ENCODE data around the gene B9D2. TPM values are rescaled to one million over a fixed set of nuclear protein-coding genes. Genes with fewer than 3 reads are reported as not detected.
"Not testable (repeated sequence)": the region's sequence is repeated elsewhere in the genome, so short reads cannot be mapped to it uniquely, and the experiment has no call there.

The B9D2 gene
- total RNA-seq, 1 experiment from 2014 or later = 3.3 TPM

GRCh38 chr19:41399525-41399924 lies 35.6 kb upstream of the B9D2 start:
- Histone ChIP-seq H3K4me1 (replicated peaks) (peaks cover 6% of the 10 kb centered on the region), H3K27me3 (replicated peaks) (no peaks in the 10 kb centered on the region), H3K27ac (no peak overlapping the region), H3K4me3 (no peak overlapping the region), H3K9me3 (replicated peaks) (no peaks in the 10 kb centered on the region), H3K36me3 (no peaks in the 10 kb centered on the region)
- no peak for DNase-seq (ENCODE audit: low read depth in 1 of 2, low spot score in 2 of 2)

DNA sequence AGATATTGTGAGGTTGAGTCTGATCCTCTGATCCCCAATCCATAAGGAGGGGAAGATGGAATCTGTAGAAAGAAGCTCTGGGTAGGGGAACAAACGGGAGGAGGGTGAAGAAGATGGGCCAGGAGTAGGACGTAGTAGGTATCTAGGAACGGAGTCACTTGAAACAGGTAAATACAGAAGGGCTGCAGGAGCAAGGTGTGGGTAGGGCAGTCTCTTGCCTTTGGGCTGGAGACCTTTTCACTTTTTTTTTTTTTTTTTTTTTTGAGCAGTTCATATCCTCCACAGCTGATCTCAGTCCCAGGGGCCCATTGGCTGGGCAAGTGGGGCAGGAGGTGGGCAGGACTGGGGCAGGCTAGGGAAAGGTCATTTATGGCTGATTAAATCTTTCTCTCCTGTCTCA lies 35.1 kb upstream of the B9D2 start:
- DNase-seq (ENCODE audit: low read depth in 1 of 2, low spot score in 2 of 2) = no peak
- H3K4me3 ChIP-seq = no peak overlapping the region; the same call in 1 of the 2 replicates
- no peaks in the 10 kb centered on the region for H3K36me3 ChIP-seq
- H3K4me1 ChIP-seq (replicated peaks) = peaks cover 6% of the 10 kb centered on the region
- no peaks in the 10 kb centered on the region for H3K9me3 ChIP-seq (replicated peaks)
- H3K27ac ChIP-seq = no peak overlapping the region
- no peaks in the 10 kb centered on the region for H3K27me3 ChIP-seq (replicated peaks)

DNA sequence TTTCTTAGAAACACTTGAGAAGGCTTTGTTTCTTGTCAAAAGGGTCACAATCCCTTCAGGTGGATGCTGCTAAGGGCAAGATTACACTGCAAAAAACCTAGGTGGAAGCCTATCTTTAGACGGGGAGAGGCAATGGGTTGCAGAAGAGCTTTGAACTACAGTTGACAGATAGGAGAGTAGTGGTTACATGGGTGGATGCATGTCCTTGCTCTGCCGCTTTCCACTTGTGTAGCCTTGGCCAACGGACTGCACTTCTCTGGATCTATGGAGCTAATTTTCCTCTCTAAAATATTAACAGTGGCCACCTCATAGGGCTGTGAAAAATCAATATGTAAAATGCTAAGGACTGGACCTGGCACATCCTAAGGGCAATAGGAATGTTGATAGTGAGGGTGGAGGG lies 34.6 kb upstream of the B9D2 start:
- Histone ChIP-seq H3K36me3 (no peaks in the 10 kb centered on the region), H3K27ac (no peak overlapping the region), H3K4me1 (replicated peaks) (peaks cover 6% of the 10 kb centered on the region), H3K9me3 (replicated peaks) (no peaks in the 10 kb centered on the region), H3K4me3 (peak overlapping the region; percentile 62), H3K27me3 (replicated peaks) (no peaks in the 10 kb centered on the region)
- no peak for DNase-seq (ENCODE audit: low read depth in 1 of 2, low spot score in 2 of 2)

DNA sequence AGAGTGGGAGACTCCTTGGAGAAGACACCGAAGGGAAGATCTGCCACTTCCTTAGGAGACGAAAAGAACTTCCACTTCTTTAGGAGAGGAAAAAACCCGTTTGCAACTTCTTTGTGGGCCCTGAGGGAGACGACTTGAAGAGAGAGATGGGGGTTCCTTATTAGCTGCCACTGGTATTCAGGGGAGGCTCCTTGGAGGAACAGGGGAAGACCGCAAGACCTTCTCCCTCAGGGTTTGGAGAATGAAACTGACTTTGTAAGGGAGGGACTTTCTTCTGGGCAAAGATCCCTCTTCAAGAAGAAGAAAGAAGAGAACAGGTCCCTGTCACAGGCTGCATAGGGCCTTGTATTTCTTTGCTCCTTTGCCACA lies 34.1 kb upstream of the B9D2 start:
- no peak for DNase-seq (ENCODE audit: low read depth in 1 of 2, low spot score in 2 of 2)
- no peaks in the 10 kb centered on the region for H3K27me3 ChIP-seq (replicated peaks)
- H3K36me3 ChIP-seq = no peaks in the 10 kb centered on the region

GRCh38 chr19:41397086-41398049 lies 33.4 kb upstream of the B9D2 start, which contains the start of the genes BCKDHA and EXOSC5:
Gene BCKDHA, plus strand, starts transcription at chr19:41397818. Its CDS starts 10 bp downstream, at chr19:41397828.
Gene EXOSC5, minus strand, starts transcription at chr19:41397359. Its CDS starts 31 bp downstream, at chr19:41397328.
- H3K27ac ChIP-seq = peak within 1 kb of the TSS; percentile 92
- H3K9me3 ChIP-seq (replicated peaks) = no peaks in the 10 kb centered on the region
- peak within 1 kb of the TSS; percentile 62 for H3K4me3 ChIP-seq
- H3K4me1 ChIP-seq (replicated peaks) = peaks cover 6% of the 10 kb centered on the region
- no peaks in the 10 kb centered on the region for H3K36me3 ChIP-seq
- H3K27me3 ChIP-seq (replicated peaks) = no peaks in the 10 kb centered on the region
- peak; percentile 100 for DNase-seq (ENCODE audit: low read depth in 1 of 2, low spot score in 2 of 2)

More for the DNA sequence above, 34.1 kb upstream of the B9D2 start:
- peaks cover 6% of the 10 kb centered on the region for H3K4me1 ChIP-seq (replicated peaks)
- no peaks in the 10 kb centered on the region for H3K9me3 ChIP-seq (replicated peaks)
- H3K27ac ChIP-seq = peak overlapping the region; percentile 92
- H3K4me3 ChIP-seq = peak overlapping the region; percentile 62

DNA sequence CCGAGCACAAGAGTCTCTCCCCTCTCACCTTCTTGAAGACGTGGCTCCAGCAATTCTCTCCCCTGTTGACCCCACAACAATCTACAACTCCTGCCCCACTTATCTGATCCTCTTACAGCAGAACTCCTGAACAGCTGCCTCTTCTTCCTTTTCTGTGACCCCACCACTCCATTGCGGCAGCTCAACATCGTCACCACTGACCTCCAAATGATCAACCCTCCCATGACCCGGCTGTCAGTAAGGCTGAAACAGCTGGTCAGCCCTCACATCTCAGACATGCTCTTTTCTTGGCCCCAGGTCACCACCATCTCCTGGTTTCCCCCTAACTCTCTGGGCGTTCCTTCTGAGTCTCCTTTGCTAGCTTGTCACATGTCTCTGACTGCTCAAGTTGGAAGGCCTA lies 31.4 kb upstream of the B9D2 start:
- Histone ChIP-seq H3K27ac (no peak overlapping the region), H3K9me3 (replicated peaks) (no peaks in the 10 kb centered on the region), H3K4me1 (replicated peaks) (peaks cover 6% of the 10 kb centered on the region), H3K36me3 (peaks cover 17% of the 10 kb centered on the region), H3K27me3 (replicated peaks) (no peaks in the 10 kb centered on the region), H3K4me3 (no peak overlapping the region)
- no peak for DNase-seq (ENCODE audit: low read depth in 1 of 2, low spot score in 2 of 2)

- H3K4me3 ChIP-seq = no peak overlapping the region
- H3K36me3 ChIP-seq = peaks cover 33% of the 10 kb centered on the region
- no peaks in the 10 kb centered on the region for H3K27me3 ChIP-seq (replicated peaks)
- DNase-seq (ENCODE audit: low read depth in 1 of 2, low spot score in 2 of 2) = no peak
- no peaks in the 10 kb centered on the region for H3K4me1 ChIP-seq (replicated peaks)
- H3K27ac ChIP-seq = no peak overlapping the region
- H3K9me3 ChIP-seq (replicated peaks) = no peaks in the 10 kb centered on the region
Observed at GRCh38 chr19:41392775-41393174, 28.8 kb upstream of the B9D2 start.

- Histone ChIP-seq H3K36me3 (peaks cover 33% of the 10 kb centered on the region), H3K27ac (no peak overlapping the region), H3K4me1 (replicated peaks) (no peaks in the 10 kb centered on the region), H3K9me3 (replicated peaks) (no peaks in the 10 kb centered on the region), H3K27me3 (replicated peaks) (no peaks in the 10 kb centered on the region), H3K4me3 (no peak overlapping the region)
- DNase-seq (ENCODE audit: low read depth in 1 of 2, low spot score in 2 of 2) = no peak
Observed at GRCh38 chr19:41391618-41392017, 27.7 kb upstream of the B9D2 start.

DNA sequence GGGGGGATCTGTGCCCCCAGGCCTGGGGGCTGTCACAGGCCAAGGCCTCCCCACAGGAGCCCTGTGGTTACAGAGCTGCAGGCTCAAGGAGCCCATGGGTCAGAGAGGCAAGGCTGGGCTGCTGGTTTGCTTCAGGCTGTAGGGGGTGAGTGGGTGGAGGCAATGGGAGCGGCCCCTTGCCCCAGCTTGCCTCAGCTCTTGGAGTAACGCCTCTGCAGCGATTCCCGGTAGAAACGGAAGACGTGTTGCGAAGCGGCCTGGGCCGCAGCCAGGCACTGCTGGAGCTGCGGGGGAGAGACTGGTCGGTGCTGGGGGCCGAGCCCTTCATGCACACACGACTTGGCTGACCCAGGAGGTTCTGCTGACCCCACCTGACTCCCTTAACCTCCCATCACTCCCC lies 22.5 kb upstream of the B9D2 start:
- DNase-seq (ENCODE audit: low read depth in 1 of 2, low spot score in 2 of 2) = no peak
- no peak overlapping the region for H3K27ac ChIP-seq
- H3K4me3 ChIP-seq = no peak overlapping the region
- H3K27me3 ChIP-seq (replicated peaks) = no peaks in the 10 kb centered on the region
- H3K36me3 ChIP-seq = peaks cover 27% of the 10 kb centered on the region
- no peaks in the 10 kb centered on the region for H3K9me3 ChIP-seq (replicated peaks)
- H3K4me1 ChIP-seq (replicated peaks) = no peaks in the 10 kb centered on the region

DNA sequence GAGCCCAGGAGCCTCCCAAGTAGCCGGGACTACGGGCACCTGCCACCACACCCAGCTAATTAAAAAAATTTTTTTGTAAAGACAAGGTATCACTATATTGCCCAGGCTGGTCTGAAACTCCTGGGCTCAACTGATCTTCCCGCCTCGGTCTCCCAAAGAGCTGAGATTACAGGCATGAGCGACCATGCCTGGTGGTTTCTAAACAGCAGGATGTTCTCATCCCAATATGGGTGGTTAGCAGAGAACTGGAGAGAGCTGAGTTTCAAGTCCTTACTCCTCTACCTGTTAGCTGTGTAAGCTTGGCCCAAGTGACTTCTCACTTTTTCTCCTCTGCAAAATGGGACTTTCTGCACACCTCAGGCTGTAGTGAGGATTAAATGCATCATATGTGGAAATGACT lies 20.4 kb upstream of the B9D2 start:
- Histone ChIP-seq H3K4me1 (replicated peaks) (peaks cover 6% of the 10 kb centered on the region; the same call in 1 of the 2 replicates), H3K36me3 (peaks cover 10% of the 10 kb centered on the region), H3K4me3 (no peak overlapping the region), H3K27me3 (replicated peaks) (no peaks in the 10 kb centered on the region), H3K9me3 (replicated peaks) (no peaks in the 10 kb centered on the region), H3K27ac (no peak overlapping the region)
- DNase-seq (ENCODE audit: low read depth in 1 of 2, low spot score in 2 of 2) = no peak

GRCh38 chr19:41381536-41381935 lies 17.6 kb upstream of the B9D2 start:
- H3K4me3 ChIP-seq = not testable (repeated sequence)

DNA sequence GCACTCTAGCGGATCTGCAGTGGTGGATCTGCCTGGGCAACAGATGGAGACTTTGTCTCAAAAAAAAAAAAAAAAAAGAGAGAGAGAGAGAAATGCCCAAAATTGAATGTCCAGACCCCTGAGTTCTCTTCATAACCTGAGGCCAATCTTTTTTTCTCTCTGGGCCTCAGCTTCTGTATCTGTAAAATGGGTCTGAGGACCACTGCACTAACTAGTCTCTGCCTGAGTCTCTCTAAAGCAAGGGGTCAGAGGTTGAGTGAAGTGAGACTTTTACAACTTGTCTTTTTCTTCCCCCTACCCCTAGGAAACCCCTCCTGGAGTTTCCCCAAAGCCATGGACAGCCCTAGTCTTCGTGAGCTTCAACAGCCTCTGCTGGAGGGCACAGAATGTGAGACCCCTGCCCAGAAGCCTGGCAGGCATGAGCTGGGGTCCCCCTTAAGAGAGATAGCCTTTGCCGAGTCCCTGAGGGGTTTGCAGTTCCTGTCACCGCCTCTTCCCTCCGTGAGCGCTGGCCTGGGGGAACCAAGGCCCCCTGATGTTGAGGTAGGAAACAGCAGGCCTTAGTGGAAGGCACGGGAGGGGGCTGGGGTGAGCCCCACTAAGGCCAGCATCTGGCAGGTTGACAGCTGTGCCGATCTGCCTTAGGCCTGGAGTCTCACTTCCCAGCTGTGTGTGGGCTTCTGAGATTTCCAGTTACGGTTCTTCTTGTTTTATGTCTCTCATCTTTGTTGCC lies 14.2 kb upstream of the B9D2 start:
- no peaks in the 10 kb centered on the region; the same call in 1 of the 2 replicates for H3K36me3 ChIP-seq
- no peak overlapping the region for H3K27ac ChIP-seq
- peaks cover 15% of the 10 kb centered on the region for H3K4me1 ChIP-seq (replicated peaks)
- H3K27me3 ChIP-seq (replicated peaks) = no peaks in the 10 kb centered on the region
- no peak overlapping the region for H3K4me3 ChIP-seq
- no peaks in the 10 kb centered on the region for H3K9me3 ChIP-seq (replicated peaks)
- no peak for DNase-seq (ENCODE audit: low read depth in 1 of 2, low spot score in 2 of 2)

More at GRCh38 chr19:41381536-41381935, 17.6 kb upstream of the B9D2 start:
- not testable (repeated sequence) for H3K36me3 ChIP-seq; H3K4me1 ChIP-seq (replicated peaks); H3K27ac ChIP-seq; DNase-seq (ENCODE audit: low read depth in 1 of 2, low spot score in 2 of 2); H3K27me3 ChIP-seq (replicated peaks); H3K9me3 ChIP-seq (replicated peaks)

GRCh38 chr19:41376998-41377365 lies 13.0 kb upstream of the B9D2 start:
- H3K27me3 ChIP-seq (replicated peaks) = no peaks in the 10 kb centered on the region
- H3K36me3 ChIP-seq = no peaks in the 10 kb centered on the region
- H3K9me3 ChIP-seq (replicated peaks) = no peaks in the 10 kb centered on the region
- no peak overlapping the region for H3K27ac ChIP-seq
- no peak overlapping the region for H3K4me3 ChIP-seq
- peaks cover 15% of the 10 kb centered on the region for H3K4me1 ChIP-seq (replicated peaks)
- DNase-seq (ENCODE audit: low read depth in 1 of 2, low spot score in 2 of 2) = no peak
